GM21737 (cell line): ENCODE data around the gene ZDHHC11.

Experiments used
- ATAC-seq: cut with Tn5 transposase; IDR thresholded peaks from one replicate; pipeline ENCODE4 v1.9.1; 2021; ENCODE audit warnings: mild to moderate bottlenecking, moderate library complexity; ENCODE audit not compliant: unreplicated experiment

ZDHHC11 gene

GRCh38 chr5:850511-851006 is at the start of gene ZDHHC11:
Gene ZDHHC11 (minus strand): TSS chr5:850986. CDS start chr5:850602, 384 bp downstream.
- ATAC-seq, result no peak

GRCh38 chr5:893711-894110 is 42.9 kb upstream of the ZDHHC11 start:
- no peak for ATAC-seq

GRCh38 chr5:893137-893506 is 42.3 kb upstream of the ZDHHC11 start:
- peak; percentile 11 for ATAC-seq

- ATAC-seq, result peak; percentile 90
Measured at GRCh38 chr5:892394-893136, 41.8 kb upstream of the ZDHHC11 start, which contains the start of the genes BRD9 and TRIP13. Gene BRD9 (minus strand): TSS chr5:892801. CDS start chr5:892657, 144 bp downstream. Gene TRIP13 (plus strand): TSS chr5:892884. CDS start chr5:892999, 115 bp downstream.

GRCh38 chr5:891837-892393 is 41.1 kb upstream of the ZDHHC11 start:
- ATAC-seq, result no peak

- no peak for ATAC-seq
Measured at GRCh38 chr5:891117-891836, 40.5 kb upstream of the ZDHHC11 start.

GRCh38 chr5:889075-889710 is 38.4 kb upstream of the ZDHHC11 start:
- ATAC-seq, result no peak

- no peak for ATAC-seq
Measured at GRCh38 chr5:888638-889035, 37.9 kb upstream of the ZDHHC11 start.

GRCh38 chr5:887947-888637 is 37.3 kb upstream of the ZDHHC11 start:
- no peak for ATAC-seq

- no peak for ATAC-seq
Measured at GRCh38 chr5:886716-887325, 36.0 kb upstream of the ZDHHC11 start.

- ATAC-seq, result no peak
Measured at GRCh38 chr5:886036-886435, 35.2 kb upstream of the ZDHHC11 start.

GRCh38 chr5:885529-885928 is 34.7 kb upstream of the ZDHHC11 start:
- no peak for ATAC-seq

- no peak for ATAC-seq
Measured at GRCh38 chr5:885127-885442, 34.3 kb upstream of the ZDHHC11 start.

- no peak for ATAC-seq
Measured at GRCh38 chr5:884345-885126, 33.8 kb upstream of the ZDHHC11 start.

GRCh38 chr5:883475-884181 is 32.8 kb upstream of the ZDHHC11 start:
- ATAC-seq, result no peak

GRCh38 chr5:882253-883183 is 31.7 kb upstream of the ZDHHC11 start:
- ATAC-seq, result no peak

GRCh38 chr5:881551-881935 is 30.8 kb upstream of the ZDHHC11 start:
- ATAC-seq, result no peak
